SK-N-SH (cell line): ENCODE measurements around the gene HSD11B1L. TPM values are rescaled to one million over a fixed set of nuclear protein-coding genes. Genes with fewer than 3 reads are reported as not detected.

Experiments used
- CTCF ChIA-PET: fragments of 300-600, 350-600 bp; formaldehyde crosslinking; extraction: SDS; loops from one replicate; lab custom pipeline; 2021; lab: Yijun Ruan, JAX
- POLR2A ChIA-PET: fragments of 350-600 bp; sonication (Branson Sonifier 250); formaldehyde crosslinking; extraction: SDS; loops from one replicate; lab custom pipeline; 2020; ENCODE audit warnings: antibody characterized with exemption, inconsistent platforms; lab: Yijun Ruan, JAX
- DNase-seq: peaks from one replicate; pipeline ENCODE4 v3.0.0; 2012
- H2AFZ ChIP-seq: fragments of 200-600 bp; sonication (generic); 2 replicates; pipeline ENCODE4 v1.8.1; 2016; ENCODE audit warnings: antibody characterized with exemption, mild to moderate bottlenecking, low read depth
- H3F3A ChIP-seq: fragments of 200-600 bp; sonication (generic); replicated peaks from 2 replicates; pipeline ENCODE3; 2016; ENCODE audit warnings: antibody characterized with exemption, mild to moderate bottlenecking; ENCODE audit not compliant: insufficient read depth
- H3K27ac ChIP-seq, 2 experiments: fragments of 200-500 bp in 1 of 2; fragments of 200-600 bp in 1 of 2; sonication (Bioruptor generic) in 1 of 2; sonication (generic), shearing (Covaris generic) in 1 of 2; 2 replicates each; pipeline versions ENCODE4 v1.5.1 to v1.6.1; 2014 to 2016; ENCODE audit warnings: low read depth in 2 of 2, inconsistent platforms in 1 of 2, low read length in 1 of 2, mild to moderate bottlenecking in 1 of 2, mixed read lengths in 1 of 2
- H3K27me3 ChIP-seq: fragments of 200-600 bp; sonication (generic), shearing (Covaris generic); 2 replicates; pipeline ENCODE4 v1.6.1; 2016; ENCODE audit warnings: mixed run types; ENCODE audit not compliant: insufficient read depth
- H3K36me3 ChIP-seq, 2 experiments: fragments of 200-500 bp in 1 of 2; fragments of 200-600 bp in 1 of 2; sonication (Bioruptor generic) in 1 of 2; sonication (generic) in 1 of 2; replicated peaks in 1 of 2; 2 replicates each; pipeline versions ENCODE3 to v1.5.1; 2014 to 2016; ENCODE audit warnings: low read length in 1 of 2, mild to moderate bottlenecking in 1 of 2; ENCODE audit not compliant: insufficient read depth in 2 of 2, control insufficient read depth in 1 of 2
- H3K4me1 ChIP-seq, 2 experiments: fragments of 200-500 bp in 1 of 2; fragments of 200-600 bp in 1 of 2; sonication (Bioruptor generic) in 1 of 2; sonication (generic), shearing (Covaris generic) in 1 of 2; 2 replicates each; pipeline versions ENCODE4 v1.5.1 to v1.6.1; 2014 to 2016; ENCODE audit warnings: low read depth in 1 of 2, low read length in 1 of 2, mixed run types in 1 of 2; ENCODE audit not compliant: insufficient read depth in 2 of 2, control insufficient read depth in 1 of 2
- H3K4me2 ChIP-seq: fragments of 200-600 bp; sonication (generic), shearing (Covaris generic); 2 replicates; pipeline ENCODE4 v1.6.1; 2017; ENCODE audit warnings: mixed run types
- H3K4me3 ChIP-seq, 2 experiments: fragments of 200-500 bp in 1 of 2; fragments of 200-600 bp in 1 of 2; sonication (Bioruptor generic) in 1 of 2; sonication (generic), shearing (Covaris generic) in 1 of 2; 2 replicates each; pipeline versions ENCODE4 v1.5.1 to v1.8.1; 2014 to 2016; ENCODE audit warnings: low read depth in 2 of 2, inconsistent platforms in 1 of 2, low read length in 1 of 2, mild to moderate bottlenecking in 1 of 2, mixed read lengths in 1 of 2, moderate library complexity in 1 of 2
- H3K79me2 ChIP-seq: fragments of 200-600 bp; sonication (generic); 2 replicates; pipeline ENCODE4 v1.8.1; 2017; ENCODE audit warnings: mild to moderate bottlenecking; ENCODE audit not compliant: insufficient read depth
- H3K9ac ChIP-seq: fragments of 200-600 bp; sonication (generic); 2 replicates; pipeline ENCODE4 v1.6.1; 2017; ENCODE audit warnings: mixed run types
- H3K9me2 ChIP-seq: fragments of 200-600 bp; sonication (generic); 2 replicates; pipeline ENCODE4 v1.6.1; 2017; ENCODE audit warnings: mixed run types
- H3K9me3 ChIP-seq: fragments of 200-600 bp; sonication (generic); 2 replicates; pipeline ENCODE4 v1.6.1; 2017; ENCODE audit warnings: mixed run types, mild to moderate bottlenecking, moderate library complexity
- H4K20me1 ChIP-seq: fragments of 200-600 bp; sonication (generic); 2 replicates; pipeline ENCODE4 v1.6.1; 2017; ENCODE audit warnings: mild to moderate bottlenecking, mixed run types; ENCODE audit not compliant: insufficient read depth
- ELF1 ChIP-seq: IDR thresholded peaks from 2 replicates; pipeline ENCODE4 v1.4.0; 2012
- GABPA ChIP-seq: IDR thresholded peaks from 2 replicates; pipeline ENCODE4 v1.4.0; 2012; ENCODE audit warnings: low read depth, mild to moderate bottlenecking
- MXI1 ChIP-seq: IDR thresholded peaks from 2 replicates; pipeline ENCODE4 v1.6.1; 2012; ENCODE audit warnings: mild to moderate bottlenecking, low read depth, low read length, improper control_type of control experiment
- POLR2AphosphoS5 ChIP-seq: IDR thresholded peaks from 2 replicates; pipeline ENCODE4 v1.6.1; 2012; ENCODE audit warnings: low read depth, low read length
- RAD21 ChIP-seq: IDR thresholded peaks from 2 replicates; pipeline ENCODE4 v1.6.1; 2012; ENCODE audit warnings: mild to moderate bottlenecking, low read length
- REST ChIP-seq: IDR thresholded peaks from 2 replicates; pipeline ENCODE4 v1.6.1; 2012; ENCODE audit warnings: mild to moderate bottlenecking, low read depth, low read length, moderate library complexity
- RFX5 ChIP-seq: IDR thresholded peaks from 2 replicates; pipeline ENCODE4 v1.6.1; 2012; ENCODE audit warnings: mild to moderate bottlenecking, improper control_type of control experiment, low read length
- SMC3 ChIP-seq: IDR thresholded peaks from 2 replicates; pipeline ENCODE4 v1.6.1; 2012; ENCODE audit warnings: low read depth, low read length, improper control_type of control experiment
- TAF1 ChIP-seq: IDR thresholded peaks from 2 replicates; pipeline ENCODE4 v1.6.1; 2012; ENCODE audit warnings: low read depth, mild to moderate bottlenecking, low read length, moderate library complexity, borderline replicate concordance
- YY1 ChIP-seq: IDR thresholded peaks from 2 replicates; pipeline ENCODE4 v1.4.0; 2012; ENCODE audit warnings: low read depth, mild to moderate bottlenecking
- ZBTB33 ChIP-seq: IDR thresholded peaks from 2 replicates; pipeline ENCODE4 v1.4.0; 2012; ENCODE audit warnings: low read depth, borderline replicate concordance
- WGBS: methylation state at CpG from one replicate; pipeline ENCODE4 v1.1.6; 2017; ENCODE audit warnings: low lambda C conversion rate; 5-methylcytosine and 5-hydroxymethylcytosine counted together
- polyA plus RNA-seq, 3 experiments: library from polyadenylated mRNA; depleted of rRNA; stranded (reverse); fragments of >200 nt; gene quantifications; 2 replicates each; pipeline ENCODE4 v1.2.3, GENCODE V29; 2012
- TF ChIP-seq, protein P1 (sequence below): IDR thresholded peaks from 2 replicates; pipeline ENCODE4 v1.4.0; 2012; ENCODE audit warnings: low read depth, borderline replicate concordance
- TF ChIP-seq, protein P2 (sequence below): fragments of 200-600 bp; sonication (generic); IDR thresholded peaks from 2 replicates; pipeline ENCODE4 v1.6.1; 2017; ENCODE audit warnings: antibody characterized with exemption, mild to moderate bottlenecking, moderate library complexity
- TF ChIP-seq, protein P3 (sequence below): fragments of 150-350 bp; IDR thresholded peaks from 2 replicates; pipeline ENCODE4 v1.6.1; 2017; ENCODE audit warnings: antibody characterized with exemption, low read length, low read depth, borderline replicate concordance

HSD11B1L gene
- polyA plus RNA-seq, 1 of the 3 experiments (the other 2 are of a cell fraction) = 53.3 TPM

DNA sequence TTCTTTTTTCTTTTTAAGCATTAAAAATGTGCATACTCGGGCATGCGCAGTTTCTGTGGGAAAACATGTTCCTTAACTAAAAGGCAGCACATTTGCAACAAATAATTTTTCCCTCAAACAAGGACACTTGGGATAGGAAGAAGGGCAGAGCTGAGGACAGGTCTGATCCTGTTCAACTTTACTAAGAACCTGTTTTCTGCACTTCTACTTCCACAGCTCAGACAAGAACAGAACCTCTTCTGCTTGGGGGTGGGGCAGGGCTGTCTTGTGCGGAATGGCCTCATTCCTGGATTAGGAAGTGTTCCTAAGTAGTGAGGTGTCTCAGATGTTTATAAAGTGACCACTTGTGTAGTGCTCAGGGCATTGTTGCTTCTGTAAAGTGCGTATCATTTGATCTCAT, 39.7 kb upstream of the HSD11B1L start:
- CTCF ChIA-PET = no interaction called here
- H3K9ac ChIP-seq = no peak overlapping the region
- H3K4me2 ChIP-seq = no peak overlapping the region
- 96% methylated on average over 4 of the region's 4 CpGs for WGBS
- H3K9me2 ChIP-seq = no peaks in the 10 kb centered on the region
- no peaks in the 10 kb centered on the region for H3K9me3 ChIP-seq
- DNase-seq = no peak
- POLR2A ChIA-PET = no interaction called here
- peaks cover 100% of the 10 kb centered on the region for H3K79me2 ChIP-seq
- peaks cover 39% of the 10 kb centered on the region in 2 experiments for H3K36me3 ChIP-seq
- no peak overlapping the region for H2AFZ ChIP-seq
- no peaks in the 10 kb centered on the region for H3K4me1 ChIP-seq
- H4K20me1 ChIP-seq = peaks cover 90% of the 10 kb centered on the region
- peaks cover 13% of the 10 kb centered on the region for H3F3A ChIP-seq
- no peak overlapping the region for H3K4me3 ChIP-seq
- TF ChIP-seq ZBTB33 = no peak
- TF ChIP-seq ELF1 = no peak
- TF ChIP-seq YY1 = no peak
- no peak for TF ChIP-seq GABPA
- TF ChIP-seq, protein P1, sequence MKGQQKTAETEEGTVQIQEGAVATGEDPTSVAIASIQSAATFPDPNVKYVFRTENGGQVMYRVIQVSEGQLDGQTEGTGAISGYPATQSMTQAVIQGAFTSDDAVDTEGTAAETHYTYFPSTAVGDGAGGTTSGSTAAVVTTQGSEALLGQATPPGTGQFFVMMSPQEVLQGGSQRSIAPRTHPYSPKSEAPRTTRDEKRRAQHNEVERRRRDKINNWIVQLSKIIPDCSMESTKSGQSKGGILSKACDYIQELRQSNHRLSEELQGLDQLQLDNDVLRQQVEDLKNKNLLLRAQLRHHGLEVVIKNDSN = no peak
- no peak for TF ChIP-seq REST
- TF ChIP-seq POLR2AphosphoS5 = no peak
- TF ChIP-seq SMC3 = no peak
- TF ChIP-seq RFX5 = no peak
- TF ChIP-seq, all 33 proteins: peak for 0
- no peaks in the 10 kb centered on the region for H3K27me3 ChIP-seq
- H3K27ac ChIP-seq = no peak overlapping the region

DNA sequence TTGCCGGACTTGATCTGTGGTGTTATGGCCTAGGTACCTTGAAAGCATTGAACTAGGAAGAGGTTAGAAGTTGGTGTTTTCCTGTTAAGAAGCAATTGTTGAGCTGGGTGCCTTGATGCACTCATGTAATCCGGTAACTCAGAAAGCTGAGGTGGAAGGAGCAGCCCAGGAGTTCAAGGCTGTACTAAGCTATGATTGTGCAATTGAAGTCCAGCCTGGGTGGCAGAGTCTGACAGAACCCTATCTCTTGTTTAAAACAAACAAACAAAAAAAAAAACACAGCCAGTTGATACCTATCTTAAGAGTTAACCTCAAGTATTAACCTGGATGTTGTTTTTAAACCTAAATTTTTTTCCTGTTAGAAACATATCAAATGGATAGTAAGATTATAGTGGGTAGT, 38.6 kb upstream of the HSD11B1L start:
- Histone ChIP-seq H3K27ac (no peak overlapping the region), H3F3A (peaks cover 13% of the 10 kb centered on the region), H3K27me3 (no peaks in the 10 kb centered on the region), H3K4me3 (no peak overlapping the region), H3K36me3 (peaks cover 44 to 49% of the 10 kb centered on the region in 2 experiments), H3K4me2 (no peak overlapping the region), H3K79me2 (peaks cover 98% of the 10 kb centered on the region), H4K20me1 (peaks cover 92% of the 10 kb centered on the region), H3K9ac (no peak overlapping the region), H3K9me3 (no peaks in the 10 kb centered on the region), H3K4me1 (no peaks in the 10 kb centered on the region), H2AFZ (no peak overlapping the region), H3K9me2 (no peaks in the 10 kb centered on the region)
- 97% methylated on average over 2 of the region's 2 CpGs for WGBS
- POLR2A ChIA-PET = no interaction called here
- CTCF ChIA-PET = no interaction called here
- no peak for DNase-seq
- TF ChIP-seq MXI1 (no peak), REST (no peak), RAD21 (no peak), TAF1 (no peak), YY1 (no peak)
- TF ChIP-seq, protein P2, sequence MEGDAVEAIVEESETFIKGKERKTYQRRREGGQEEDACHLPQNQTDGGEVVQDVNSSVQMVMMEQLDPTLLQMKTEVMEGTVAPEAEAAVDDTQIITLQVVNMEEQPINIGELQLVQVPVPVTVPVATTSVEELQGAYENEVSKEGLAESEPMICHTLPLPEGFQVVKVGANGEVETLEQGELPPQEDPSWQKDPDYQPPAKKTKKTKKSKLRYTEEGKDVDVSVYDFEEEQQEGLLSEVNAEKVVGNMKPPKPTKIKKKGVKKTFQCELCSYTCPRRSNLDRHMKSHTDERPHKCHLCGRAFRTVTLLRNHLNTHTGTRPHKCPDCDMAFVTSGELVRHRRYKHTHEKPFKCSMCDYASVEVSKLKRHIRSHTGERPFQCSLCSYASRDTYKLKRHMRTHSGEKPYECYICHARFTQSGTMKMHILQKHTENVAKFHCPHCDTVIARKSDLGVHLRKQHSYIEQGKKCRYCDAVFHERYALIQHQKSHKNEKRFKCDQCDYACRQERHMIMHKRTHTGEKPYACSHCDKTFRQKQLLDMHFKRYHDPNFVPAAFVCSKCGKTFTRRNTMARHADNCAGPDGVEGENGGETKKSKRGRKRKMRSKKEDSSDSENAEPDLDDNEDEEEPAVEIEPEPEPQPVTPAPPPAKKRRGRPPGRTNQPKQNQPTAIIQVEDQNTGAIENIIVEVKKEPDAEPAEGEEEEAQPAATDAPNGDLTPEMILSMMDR = no peak
- TF ChIP-seq, protein P3, sequence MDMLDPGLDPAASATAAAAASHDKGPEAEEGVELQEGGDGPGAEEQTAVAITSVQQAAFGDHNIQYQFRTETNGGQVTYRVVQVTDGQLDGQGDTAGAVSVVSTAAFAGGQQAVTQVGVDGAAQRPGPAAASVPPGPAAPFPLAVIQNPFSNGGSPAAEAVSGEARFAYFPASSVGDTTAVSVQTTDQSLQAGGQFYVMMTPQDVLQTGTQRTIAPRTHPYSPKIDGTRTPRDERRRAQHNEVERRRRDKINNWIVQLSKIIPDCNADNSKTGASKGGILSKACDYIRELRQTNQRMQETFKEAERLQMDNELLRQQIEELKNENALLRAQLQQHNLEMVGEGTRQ = no peak
